CD4-positive, CD25-positive, alpha-beta regulatory T cell (primary cell): ENCODE measurements around the gene GALNTL6. TPM values are rescaled to one million over a fixed set of nuclear protein-coding genes. Genes with fewer than 3 reads are reported as not detected.

Source experiments
- ATAC-seq, 2 donors: fragments of 150-1000 bp; cut with Tn5 transposase; one replicate each; pipeline ENCODE4 v1.10.0; 2021; ENCODE audit warnings: low read depth in 2 of 2, moderate number of reproducible peaks in 2 of 2, moderate library complexity in 1 of 2
- DNase-seq, 3 donors: peaks; one replicate each; pipeline versions ENCODE4 v3.0.0 to v3.0.0-alpha.2; 2012 to 2022; ENCODE audit warnings: mixed read lengths in 1 of 3
- H3K27ac ChIP-seq: one replicate; pipeline ENCODE4 v1.7.0; 2013; ENCODE audit warnings: mild to moderate bottlenecking, low read length; ENCODE audit not compliant: insufficient read depth, poor library complexity, severe bottlenecking
- H3K27me3 ChIP-seq: one replicate; pipeline ENCODE4 v1.7.0; 2013; ENCODE audit warnings: low read length; ENCODE audit not compliant: control insufficient read depth, insufficient read depth
- H3K36me3 ChIP-seq: one replicate; pipeline ENCODE4 v1.7.0; 2013; ENCODE audit warnings: mild to moderate bottlenecking, low read length, moderate library complexity; ENCODE audit not compliant: control insufficient read depth, insufficient read depth
- H3K4me1 ChIP-seq: 2 replicates; pipeline ENCODE4 v1.7.0; 2013; ENCODE audit warnings: mild to moderate bottlenecking, low read length; ENCODE audit not compliant: insufficient read depth, control insufficient read depth, poor library complexity, severe bottlenecking
- H3K4me3 ChIP-seq: one replicate; pipeline ENCODE4 v1.7.0; 2013; ENCODE audit warnings: low read depth, mild to moderate bottlenecking, low read length, moderate library complexity
- H3K9me3 ChIP-seq, 2 experiments: 1 replicate in 1 of 2; 2 replicates in 1 of 2; pipeline ENCODE4 v1.7.0; 2013; ENCODE audit warnings: low read length in 2 of 2, mild to moderate bottlenecking in 1 of 2, moderate library complexity in 1 of 2; ENCODE audit not compliant: control insufficient read depth in 2 of 2
- H3K27ac Mint-ChIP-seq, 3 donors: one replicate each; pipeline ENCODE4 v1.8.0; 2020 to 2022; ENCODE audit warnings: mild to moderate bottlenecking in 3 of 3, mixed read lengths in 3 of 3, moderate library complexity in 2 of 3
- H3K27me3 Mint-ChIP-seq: one replicate; pipeline ENCODE4 v1.8.0; 2022; ENCODE audit warnings: mild to moderate bottlenecking, mixed read lengths
- H3K36me3 Mint-ChIP-seq: one replicate; pipeline ENCODE4 v1.8.0; 2020; ENCODE audit warnings: mixed read lengths
- H3K4me1 Mint-ChIP-seq, 4 donors: one replicate each; pipeline ENCODE4 v1.8.0; 2020 to 2022; ENCODE audit warnings: mixed read lengths in 4 of 4, mild to moderate bottlenecking in 1 of 4
- H3K4me3 Mint-ChIP-seq, 4 donors: one replicate each; pipeline ENCODE4 v1.8.0; 2020 to 2022; ENCODE audit warnings: mild to moderate bottlenecking in 4 of 4, mixed read lengths in 4 of 4, moderate library complexity in 3 of 4
- H3K9me3 Mint-ChIP-seq, 7 donors: one replicate each; pipeline ENCODE4 v1.8.0; 2020 to 2022; ENCODE audit warnings: mixed read lengths in 7 of 7, mild to moderate bottlenecking in 3 of 7, moderate library complexity in 2 of 7
- polyA plus RNA-seq, 4 donors: library from polyadenylated mRNA; unstranded; fragments of 300-500 nt; fragmentation: Illumina TruSeq; gene quantifications; one replicate each; pipeline ENCODE4 v1.2.3, GENCODE V29; 2021
- total RNA-seq: library from RNA; stranded (reverse); gene quantifications from one replicate; pipeline ENCODE4 v1.2.3, GENCODE V29; 2022

GALNTL6 gene
- total and polyA plus RNA-seq, 5 donors from 2014 or later, result not detected

DNA sequence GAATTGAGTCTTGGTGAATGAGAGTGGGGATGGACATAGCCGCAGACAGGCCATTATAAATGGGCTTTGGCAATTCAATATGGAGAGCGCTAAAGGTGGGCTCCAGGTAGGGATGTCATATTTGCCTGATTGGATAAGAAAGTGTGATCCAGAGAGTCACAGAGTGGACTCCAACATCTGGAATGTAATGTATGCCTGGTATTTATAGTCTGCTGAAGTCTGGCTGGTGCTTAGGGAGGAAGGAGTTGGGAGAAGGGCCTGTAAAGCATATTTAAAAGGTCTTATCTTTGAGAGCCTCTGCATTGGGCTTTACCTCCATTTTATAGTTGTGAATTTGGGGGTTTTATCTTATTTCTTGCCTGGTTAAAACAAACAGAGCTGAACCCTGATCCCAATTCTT, 153.2 kb downstream of the GALNTL6 start:
- Histone ChIP-seq H3K9me3 (peaks cover 0 to 2% of the 10 kb centered on the region in 2 experiments), H3K4me1 (no peaks in the 10 kb centered on the region), H3K36me3 (no peaks in the 10 kb centered on the region), H3K27me3 (no peaks in the 10 kb centered on the region), H3K4me3 (no peak overlapping the region), H3K27ac (no peak overlapping the region)
- H3K9me3 Mint-ChIP-seq, result peaks cover 4 to 11% (median 5%) of the 10 kb centered on the region in 7 donors
- no peak overlapping the region for H3K4me3 Mint-ChIP-seq
- no peak for ATAC-seq
- H3K4me1 Mint-ChIP-seq, result no peaks in the 10 kb centered on the region
- H3K27ac Mint-ChIP-seq, result no peak overlapping the region
- no peak for DNase-seq
- no peaks in the 10 kb centered on the region for H3K36me3 Mint-ChIP-seq
- no peaks in the 10 kb centered on the region for H3K27me3 Mint-ChIP-seq

DNA sequence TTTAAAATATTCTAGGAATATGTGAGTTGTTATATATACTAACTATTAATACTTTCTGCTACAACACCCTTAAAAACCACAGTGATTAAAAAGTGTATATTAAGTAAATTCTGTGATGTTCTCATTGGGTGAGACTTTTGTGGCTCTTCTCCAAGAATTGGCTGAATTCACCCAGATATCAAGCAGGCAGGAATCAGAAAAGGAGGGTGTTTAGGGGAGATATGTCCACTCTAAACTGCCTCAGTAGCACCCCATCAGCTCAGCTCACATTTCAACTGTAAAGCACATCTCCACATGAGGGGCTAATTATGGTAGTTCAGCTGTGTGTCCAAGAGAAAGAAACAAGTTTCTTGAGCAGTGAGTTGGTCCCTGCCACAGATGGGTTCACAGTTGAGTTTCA, 165.0 kb downstream of the GALNTL6 start:
- H3K4me1 Mint-ChIP-seq, result no peaks in the 10 kb centered on the region
- Histone ChIP-seq H3K4me1 (no peaks in the 10 kb centered on the region), H3K27ac (no peak overlapping the region), H3K27me3 (no peaks in the 10 kb centered on the region), H3K9me3 (no peaks in the 10 kb centered on the region), H3K36me3 (no peaks in the 10 kb centered on the region), H3K4me3 (no peak overlapping the region)
- H3K4me3 Mint-ChIP-seq, result no peak overlapping the region
- no peaks in the 10 kb centered on the region for H3K27me3 Mint-ChIP-seq
- peaks cover 0 to 11% (median 3%) of the 10 kb centered on the region in 7 donors for H3K9me3 Mint-ChIP-seq
- ATAC-seq (no peak), DNase-seq (no peak)
- H3K27ac Mint-ChIP-seq, result no peak overlapping the region
- H3K36me3 Mint-ChIP-seq, result no peaks in the 10 kb centered on the region

DNA sequence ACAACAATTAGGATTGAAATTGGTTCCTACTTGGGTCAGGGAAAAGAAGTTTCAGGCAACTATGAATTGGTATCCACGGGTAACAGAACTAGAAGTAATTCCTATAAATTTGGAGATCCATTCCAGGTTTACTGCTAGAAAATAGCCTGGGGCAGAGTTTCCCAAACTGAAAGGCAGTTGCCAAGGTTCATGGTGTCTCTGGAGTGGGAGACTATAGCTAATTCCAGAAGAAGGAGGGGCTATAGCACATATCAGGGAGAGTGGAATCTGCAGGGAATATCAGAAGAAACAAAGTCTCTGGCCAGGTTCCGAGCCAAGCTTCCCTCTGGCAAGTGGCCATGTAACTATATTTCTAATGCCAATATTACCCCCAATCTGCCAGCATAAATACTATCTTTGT, 166.3 kb downstream of the GALNTL6 start:
- H3K4me3 Mint-ChIP-seq, result no peak overlapping the region
- no peaks in the 10 kb centered on the region for H3K27me3 ChIP-seq
- H3K27ac ChIP-seq, result no peak overlapping the region
- H3K9me3 Mint-ChIP-seq, result peaks cover 0 to 11% (median 4%) of the 10 kb centered on the region in 7 donors
- ATAC-seq, result no peak
- no peak overlapping the region for H3K4me3 ChIP-seq
- H3K27me3 Mint-ChIP-seq, result no peaks in the 10 kb centered on the region
- no peaks in the 10 kb centered on the region for H3K4me1 Mint-ChIP-seq
- H3K4me1 ChIP-seq, result no peaks in the 10 kb centered on the region
- H3K36me3 ChIP-seq, result no peaks in the 10 kb centered on the region
- H3K9me3 ChIP-seq, result no peaks in the 10 kb centered on the region
- no peaks in the 10 kb centered on the region for H3K36me3 Mint-ChIP-seq
- H3K27ac Mint-ChIP-seq, result no peak overlapping the region
- no peak for DNase-seq

DNA sequence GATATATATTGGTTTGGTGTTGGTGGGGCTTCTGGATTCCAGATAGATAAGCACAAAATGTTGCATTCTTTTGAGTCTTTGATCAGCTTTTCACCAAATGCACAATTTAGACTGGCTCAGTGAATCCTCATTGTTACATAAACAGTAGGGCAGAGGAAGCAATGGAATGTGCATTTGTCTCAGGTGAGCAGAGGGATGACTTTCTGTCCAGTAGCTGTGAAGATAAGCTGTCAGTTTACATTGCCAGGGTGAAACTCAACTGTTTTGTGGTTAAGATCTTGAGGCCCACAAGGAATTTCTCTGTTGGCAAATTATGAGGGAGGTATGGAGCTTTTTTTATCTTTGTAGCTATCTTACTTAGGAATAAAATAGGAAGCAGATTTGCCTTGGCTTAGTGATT, 168.0 kb downstream of the GALNTL6 start:
- ATAC-seq, result no peak
- no peak overlapping the region for H3K4me3 Mint-ChIP-seq
- no peaks in the 10 kb centered on the region for H3K4me1 ChIP-seq
- H3K4me1 Mint-ChIP-seq, result no peaks in the 10 kb centered on the region
- no peaks in the 10 kb centered on the region for H3K36me3 Mint-ChIP-seq
- no peaks in the 10 kb centered on the region for H3K27me3 Mint-ChIP-seq
- no peaks in the 10 kb centered on the region for H3K9me3 ChIP-seq
- no peak overlapping the region for H3K27ac Mint-ChIP-seq
- no peaks in the 10 kb centered on the region for H3K36me3 ChIP-seq
- no peak overlapping the region for H3K4me3 ChIP-seq
- no peak overlapping the region for H3K27ac ChIP-seq
- no peaks in the 10 kb centered on the region for H3K27me3 ChIP-seq
- H3K9me3 Mint-ChIP-seq, result peaks cover 0 to 11% (median 6%) of the 10 kb centered on the region in 7 donors
- no peak for DNase-seq

DNA sequence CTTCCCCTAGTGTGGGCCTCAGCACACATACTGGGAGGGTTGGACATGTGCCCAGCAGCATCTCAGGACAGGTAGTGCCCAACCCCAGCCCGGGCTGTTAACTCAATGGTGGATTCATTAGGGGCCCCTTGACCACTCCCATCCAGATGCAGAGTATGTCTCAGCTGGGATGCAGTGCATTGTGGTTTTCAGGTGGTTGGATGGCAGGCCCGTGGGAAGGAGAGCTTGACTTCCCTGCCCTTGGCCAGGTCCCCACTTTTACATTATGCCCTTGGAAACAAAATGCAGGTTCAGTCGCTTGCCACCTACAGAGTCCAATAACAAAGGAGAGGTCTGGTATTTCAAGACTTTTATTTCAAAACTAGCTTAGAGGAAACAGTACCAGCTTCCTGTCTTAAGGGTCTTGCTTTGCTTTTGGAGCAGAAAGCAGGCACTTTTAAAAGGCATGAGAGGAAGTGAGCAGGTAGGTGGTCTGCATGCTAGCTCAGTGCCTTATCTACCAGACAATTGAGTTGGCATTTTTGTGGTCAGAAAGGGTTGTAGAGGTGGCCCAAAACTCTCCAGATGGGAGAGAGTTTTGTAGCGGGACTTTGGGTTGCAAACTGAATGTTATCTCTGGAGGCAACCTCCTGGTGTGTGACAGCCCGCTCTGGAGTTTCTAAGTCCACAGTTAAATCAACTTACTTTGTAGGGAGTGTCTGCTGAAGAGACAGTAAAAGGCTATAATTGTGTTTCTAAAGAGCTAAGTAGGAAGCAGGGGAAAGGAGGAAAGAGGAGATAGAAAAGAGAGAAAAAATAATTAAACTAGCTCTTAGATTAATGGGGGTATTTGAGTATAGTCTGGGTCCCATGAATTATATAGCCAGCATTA, 171.0 kb downstream of the GALNTL6 start:
- DNase-seq (no peak), ATAC-seq (no peak)
- Mint-ChIP-seq H3K4me3 (no peak overlapping the region), H3K9me3 (peaks cover 0 to 18% (median 10%) of the 10 kb centered on the region in 7 donors), H3K4me1 (no peaks in the 10 kb centered on the region), H3K36me3 (no peaks in the 10 kb centered on the region), H3K27ac (no peak overlapping the region), H3K27me3 (no peaks in the 10 kb centered on the region)
- Histone ChIP-seq H3K4me1 (no peaks in the 10 kb centered on the region), H3K36me3 (no peaks in the 10 kb centered on the region), H3K27me3 (no peaks in the 10 kb centered on the region), H3K27ac (no peak overlapping the region), H3K4me3 (no peak overlapping the region), H3K9me3 (no peaks in the 10 kb centered on the region)

DNA sequence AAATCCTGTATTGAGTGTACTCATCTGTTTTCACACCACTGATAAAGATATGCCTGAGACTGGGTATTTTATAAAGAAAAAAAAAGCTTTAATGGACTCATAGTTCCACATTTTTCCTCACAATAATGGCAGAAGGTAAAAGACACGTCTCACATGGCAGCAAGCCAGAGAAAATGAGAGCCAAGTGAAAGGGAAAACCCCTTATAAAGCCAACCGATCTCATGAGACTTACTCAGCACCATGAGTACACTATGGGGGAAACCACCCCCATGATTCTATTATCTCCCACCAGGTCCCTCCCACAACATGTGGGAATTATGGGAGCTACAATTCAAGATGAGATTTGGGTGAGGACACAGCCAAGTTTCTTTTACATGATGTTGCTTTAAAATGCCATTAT, 171.9 kb downstream of the GALNTL6 start:
- no peak for DNase-seq
- no peaks in the 10 kb centered on the region for H3K36me3 ChIP-seq
- no peak overlapping the region for H3K27ac ChIP-seq
- ATAC-seq, result no peak
- H3K9me3 ChIP-seq, result no peaks in the 10 kb centered on the region
- no peak overlapping the region for H3K27ac Mint-ChIP-seq
- no peaks in the 10 kb centered on the region for H3K4me1 ChIP-seq
- no peaks in the 10 kb centered on the region for H3K4me1 Mint-ChIP-seq
- H3K9me3 Mint-ChIP-seq, result peaks cover 0 to 19% (median 8%) of the 10 kb centered on the region in 7 donors
- no peaks in the 10 kb centered on the region for H3K27me3 Mint-ChIP-seq
- H3K4me3 Mint-ChIP-seq, result no peak overlapping the region
- H3K36me3 Mint-ChIP-seq, result no peaks in the 10 kb centered on the region
- H3K27me3 ChIP-seq, result no peaks in the 10 kb centered on the region
- no peak overlapping the region for H3K4me3 ChIP-seq

DNA sequence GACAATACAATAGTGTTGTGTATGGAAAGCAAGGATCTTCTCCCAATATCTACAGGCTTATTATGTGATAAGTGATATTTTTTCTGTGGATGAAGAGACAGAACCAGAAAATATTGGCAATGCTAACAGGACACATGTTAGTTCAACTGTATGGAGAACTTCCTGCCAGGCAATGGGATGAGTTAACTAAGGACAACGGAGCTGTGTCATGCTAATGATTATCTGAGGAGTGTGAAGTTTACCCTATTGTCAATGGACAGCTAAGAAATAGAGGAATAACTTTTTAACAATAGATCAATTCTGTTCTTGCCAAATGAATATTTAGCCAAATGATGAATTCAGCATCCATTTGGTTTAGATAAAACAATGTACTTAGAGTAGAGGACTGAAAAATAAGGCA, 180.0 kb downstream of the GALNTL6 start:
- no peaks in the 10 kb centered on the region for H3K27me3 ChIP-seq

DNA sequence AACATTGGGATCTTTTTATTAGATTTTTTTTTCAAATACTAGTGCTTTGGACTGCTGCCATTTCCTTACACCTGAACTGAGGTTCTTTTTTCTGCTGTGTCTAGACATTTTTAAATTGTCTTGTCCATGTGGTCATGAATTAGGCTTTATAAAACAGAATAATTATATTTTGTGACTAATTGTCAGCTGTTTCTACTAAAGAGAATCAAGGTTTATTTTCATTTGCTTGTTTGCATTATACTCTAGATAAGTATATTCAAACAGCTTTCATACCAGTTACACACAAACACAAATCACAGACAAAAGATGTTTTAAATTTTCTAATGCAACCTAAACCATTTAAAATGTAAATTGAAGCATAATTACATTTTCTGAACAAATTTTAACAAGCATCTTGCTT, 194.7 kb downstream of the GALNTL6 start:
- Histone ChIP-seq H3K4me3 (no peak overlapping the region), H3K9me3 (no peaks in the 10 kb centered on the region), H3K27me3 (no peaks in the 10 kb centered on the region), H3K27ac (no peak overlapping the region), H3K36me3 (no peaks in the 10 kb centered on the region), H3K4me1 (no peaks in the 10 kb centered on the region)
- Mint-ChIP-seq H3K4me1 (no peaks in the 10 kb centered on the region), H3K36me3 (no peaks in the 10 kb centered on the region), H3K4me3 (no peak overlapping the region), H3K27me3 (no peaks in the 10 kb centered on the region), H3K27ac (no peak overlapping the region), H3K9me3 (peaks cover 0 to 15% (median 4%) of the 10 kb centered on the region in 7 donors)
- ATAC-seq, result no peak
- no peak for DNase-seq

More for the DNA sequence above, 180.0 kb downstream of the GALNTL6 start:
- Mint-ChIP-seq H3K27me3 (no peaks in the 10 kb centered on the region), H3K27ac (no peak overlapping the region), H3K4me1 (no peaks in the 10 kb centered on the region), H3K9me3 (peaks cover 0 to 5% (median 3%) of the 10 kb centered on the region in 7 donors), H3K36me3 (no peaks in the 10 kb centered on the region), H3K4me3 (no peak overlapping the region)
- Histone ChIP-seq H3K4me3 (no peak overlapping the region), H3K9me3 (no peaks in the 10 kb centered on the region), H3K27ac (no peak overlapping the region), H3K36me3 (no peaks in the 10 kb centered on the region), H3K4me1 (no peaks in the 10 kb centered on the region)
- no peak for DNase-seq
- ATAC-seq, result no peak
